GM21390 (cell line): ENCODE measurements around the gene DBH.

ENCODE experiments used
- ATAC-seq: cut with Tn5 transposase; IDR thresholded peaks from one replicate; pipeline ENCODE4 v1.9.1; 2021; ENCODE audit not compliant: unreplicated experiment

Gene DBH

GRCh38 chr9:133696071-133696472 lies 59.9 kb downstream of the DBH start:
- no peak for ATAC-seq

- ATAC-seq = no peak
Measured at GRCh38 chr9:133699546-133699945, 63.4 kb downstream of the DBH start.

GRCh38 chr9:133700819-133701320 lies 64.7 kb downstream of the DBH start:
- ATAC-seq = no peak

GRCh38 chr9:133701321-133701980 lies 65.3 kb downstream of the DBH start:
- ATAC-seq = no peak

- ATAC-seq = no peak
Measured at GRCh38 chr9:133701981-133702797, 66.0 kb downstream of the DBH start.

GRCh38 chr9:133702798-133703590 lies 66.8 kb downstream of the DBH start:
- ATAC-seq = no peak

GRCh38 chr9:133703591-133704399 lies 67.6 kb downstream of the DBH start:
- ATAC-seq = no peak

GRCh38 chr9:133704711-133705181 lies 68.6 kb downstream of the DBH start:
- no peak for ATAC-seq

GRCh38 chr9:133705576-133705975 lies 69.4 kb downstream of the DBH start:
- ATAC-seq = no peak

GRCh38 chr9:133706307-133707050 lies 70.3 kb downstream of the DBH start:
- ATAC-seq = no peak

- no peak for ATAC-seq
Measured at GRCh38 chr9:133707065-133707762, 71.1 kb downstream of the DBH start.

GRCh38 chr9:133707763-133708245 lies 71.6 kb downstream of the DBH start:
- ATAC-seq = no peak

GRCh38 chr9:133708246-133709014 lies 72.3 kb downstream of the DBH start:
- ATAC-seq = no peak
